Keratinocyte (primary cell): ENCODE data around the gene CACNA1S.

ENCODE experiments used
- EZH2 ChIP-seq: IDR thresholded peaks from one replicate; pipeline ENCODE4 v1.6.1; 2012; ENCODE audit warnings: inconsistent platforms, mild to moderate bottlenecking, low read length, moderate library complexity
- TF ChIP-seq, protein P1 (sequence below), 3 experiments: IDR thresholded peaks in 1 of 3; conservative IDR thresholded peaks in 1 of 3; optimal IDR thresholded peaks in 1 of 3; 2 replicates in 2 of 3; 3 replicates in 1 of 3; pipeline versions ENCODE3 to v1.5.1; 2011; ENCODE audit warnings: low read length in 3 of 3, mild to moderate bottlenecking in 3 of 3, moderate library complexity in 2 of 3, control low read depth in 1 of 3, inconsistent platforms in 1 of 3; ENCODE audit not compliant: insufficient read depth in 2 of 3; ENCODE audit errors: extremely low read depth in 1 of 3

DNA sequence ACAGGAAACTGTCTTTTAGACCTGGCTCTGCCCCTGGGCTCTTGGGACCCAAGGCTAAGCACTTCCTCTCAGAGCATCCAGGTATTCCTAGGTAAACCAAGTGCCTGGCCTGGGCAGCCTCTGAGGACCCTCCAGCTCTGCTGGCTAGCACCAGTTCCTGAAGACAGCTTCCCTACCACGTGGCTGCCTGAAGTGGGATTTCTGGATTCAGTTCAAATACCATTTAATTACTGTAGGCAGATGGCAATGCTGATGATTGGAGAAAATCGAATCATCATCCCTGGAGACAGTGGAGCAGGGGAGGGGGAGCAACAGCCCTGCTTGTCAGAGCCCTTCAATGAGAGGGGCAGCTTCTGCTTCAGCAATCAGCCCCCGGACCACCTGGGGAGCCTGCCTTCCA, 100.6 kb downstream of the CACNA1S start:
- TF ChIP-seq, protein P1, sequence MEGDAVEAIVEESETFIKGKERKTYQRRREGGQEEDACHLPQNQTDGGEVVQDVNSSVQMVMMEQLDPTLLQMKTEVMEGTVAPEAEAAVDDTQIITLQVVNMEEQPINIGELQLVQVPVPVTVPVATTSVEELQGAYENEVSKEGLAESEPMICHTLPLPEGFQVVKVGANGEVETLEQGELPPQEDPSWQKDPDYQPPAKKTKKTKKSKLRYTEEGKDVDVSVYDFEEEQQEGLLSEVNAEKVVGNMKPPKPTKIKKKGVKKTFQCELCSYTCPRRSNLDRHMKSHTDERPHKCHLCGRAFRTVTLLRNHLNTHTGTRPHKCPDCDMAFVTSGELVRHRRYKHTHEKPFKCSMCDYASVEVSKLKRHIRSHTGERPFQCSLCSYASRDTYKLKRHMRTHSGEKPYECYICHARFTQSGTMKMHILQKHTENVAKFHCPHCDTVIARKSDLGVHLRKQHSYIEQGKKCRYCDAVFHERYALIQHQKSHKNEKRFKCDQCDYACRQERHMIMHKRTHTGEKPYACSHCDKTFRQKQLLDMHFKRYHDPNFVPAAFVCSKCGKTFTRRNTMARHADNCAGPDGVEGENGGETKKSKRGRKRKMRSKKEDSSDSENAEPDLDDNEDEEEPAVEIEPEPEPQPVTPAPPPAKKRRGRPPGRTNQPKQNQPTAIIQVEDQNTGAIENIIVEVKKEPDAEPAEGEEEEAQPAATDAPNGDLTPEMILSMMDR (optimal IDR thresholded peaks at IDR 0.05 in 1 of 3, IDR thresholded peaks at IDR 0.05 in 1 of 3, conservative IDR thresholded peaks at IDR 0.05 in 1 of 3; ENCODE audit: extremely low read depth in 1 of 3, insufficient read depth in 2 of 3, low read length in 3 of 3) = no peak
- TF ChIP-seq EZH2 = no peak
